ENCODE measurements around the gene PCCA. TPM values are rescaled to one million over a fixed set of nuclear protein-coding genes. Genes with fewer than 3 reads are reported as not detected.

The PCCA gene
- total and polyA plus RNA-seq, 2 donors (not counting 3 experiments of a cell fraction or from before 2014, with no cell fraction given): 5.7 to 20.2 TPM

DNA sequence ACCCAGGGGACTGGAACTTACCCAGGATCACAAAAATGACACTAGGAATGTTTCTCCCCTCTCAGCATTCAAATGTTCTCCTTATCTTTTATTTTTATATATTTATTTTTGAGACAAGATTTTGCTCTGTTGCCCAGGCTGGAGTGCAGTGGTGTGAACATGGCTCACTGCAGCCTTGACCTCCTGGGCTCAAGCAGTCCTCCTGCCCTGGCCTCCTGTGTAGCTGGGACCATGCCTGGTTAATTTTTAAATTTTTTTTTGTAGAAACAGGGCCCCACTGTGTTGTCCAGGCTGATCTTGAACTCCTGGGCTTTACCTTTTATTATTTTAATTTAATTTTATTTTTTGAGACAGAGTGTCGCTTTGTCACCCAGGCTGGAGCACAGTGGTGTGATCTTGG, 108.2 kb downstream of the PCCA start:
- dilution Hi-C loops (cut with MboI; ENCODE audit: extremely low pct_ligation_motif_present, low sequenced_read_pairs): no loop called here
- ChIA-PET CTCF (no interaction called here), POLR2A (no interaction called here)
- Histone ChIP-seq H3K4me1 (ENCODE audit: control insufficient read depth, extremely low read depth, insufficient read depth, low read length) (no peaks in the 10 kb centered on the region), H3K36me3 (ENCODE audit: control insufficient read depth in 2 of 2, extremely low read depth in 1 of 2, insufficient read depth in 2 of 2, low read length in 2 of 2) (no peaks in the 10 kb centered on the region), H3K4me2 (ENCODE audit: insufficient read depth, low read length) (no peak overlapping the region), H3K4me3 (replicated peaks in 1 of 3; ENCODE audit: insufficient read depth in 1 of 3, low read depth in 1 of 3, low read length in 3 of 3) (no peak overlapping the region), H2AFZ (ENCODE audit: low read depth, low read length) (no peak overlapping the region), H3K27me3 (ENCODE audit: control insufficient read depth in 2 of 2, insufficient read depth in 2 of 2, low read length in 2 of 2) (no peaks in the 10 kb centered on the region), H3K79me2 (ENCODE audit: control insufficient read depth, insufficient read depth, low read length) (no peaks in the 10 kb centered on the region), H3K27ac (ENCODE audit: insufficient read depth, low read depth, low read length) (no peak overlapping the region), H3K9me3 (replicated peaks; ENCODE audit: control insufficient read depth, insufficient read depth, low read length) (no peaks in the 10 kb centered on the region), H3K9ac (replicated peaks; ENCODE audit: extremely low read depth, insufficient read depth, low read length) (no peak overlapping the region), H3K9me1 (replicated peaks; ENCODE audit: control insufficient read depth, extremely low read depth, insufficient read depth, low read length) (no peaks in the 10 kb centered on the region), H4K20me1 (replicated peaks; ENCODE audit: control insufficient read depth, extremely low read depth, insufficient read depth, low read length) (no peaks in the 10 kb centered on the region)
- FAIRE-seq (no peak), DNase-seq (ENCODE audit: low read depth, low spot score) (no peak)
- TF ChIP-seq MYC (IDR thresholded peaks at IDR 0.05; ENCODE audit: low read depth, low read length) (no peak), FOS (IDR thresholded peaks at IDR 0.05; ENCODE audit: borderline replicate concordance, insufficient read depth, low read length) (no peak), POLR2AphosphoS5 (IDR thresholded peaks at IDR 0.05; ENCODE audit: insufficient read depth, low read depth, low read length) (no peak), JUN (IDR thresholded peaks at IDR 0.05; ENCODE audit: borderline replicate concordance, insufficient read depth, insufficient read length, low read depth) (no peak), EZH2 (IDR thresholded peaks at IDR 0.05; ENCODE audit: borderline replicate concordance, low read depth, low read length, severe bottlenecking) (no peak), GATA2 (IDR thresholded peaks at IDR 0.05; ENCODE audit: insufficient read depth, insufficient read length, low read depth, low read length) (no peak), POLR2A (IDR thresholded peaks at IDR 0.05; ENCODE audit: low read depth, low read length) (no peak)
- TF ChIP-seq, protein P1, sequence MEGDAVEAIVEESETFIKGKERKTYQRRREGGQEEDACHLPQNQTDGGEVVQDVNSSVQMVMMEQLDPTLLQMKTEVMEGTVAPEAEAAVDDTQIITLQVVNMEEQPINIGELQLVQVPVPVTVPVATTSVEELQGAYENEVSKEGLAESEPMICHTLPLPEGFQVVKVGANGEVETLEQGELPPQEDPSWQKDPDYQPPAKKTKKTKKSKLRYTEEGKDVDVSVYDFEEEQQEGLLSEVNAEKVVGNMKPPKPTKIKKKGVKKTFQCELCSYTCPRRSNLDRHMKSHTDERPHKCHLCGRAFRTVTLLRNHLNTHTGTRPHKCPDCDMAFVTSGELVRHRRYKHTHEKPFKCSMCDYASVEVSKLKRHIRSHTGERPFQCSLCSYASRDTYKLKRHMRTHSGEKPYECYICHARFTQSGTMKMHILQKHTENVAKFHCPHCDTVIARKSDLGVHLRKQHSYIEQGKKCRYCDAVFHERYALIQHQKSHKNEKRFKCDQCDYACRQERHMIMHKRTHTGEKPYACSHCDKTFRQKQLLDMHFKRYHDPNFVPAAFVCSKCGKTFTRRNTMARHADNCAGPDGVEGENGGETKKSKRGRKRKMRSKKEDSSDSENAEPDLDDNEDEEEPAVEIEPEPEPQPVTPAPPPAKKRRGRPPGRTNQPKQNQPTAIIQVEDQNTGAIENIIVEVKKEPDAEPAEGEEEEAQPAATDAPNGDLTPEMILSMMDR (IDR thresholded peaks at IDR 0.05; ENCODE audit: extremely low read depth in 1 of 2, insufficient read depth in 1 of 2, low read depth in 1 of 2, low read length in 2 of 2): no peak
- TF ChIP-seq, protein P2, sequence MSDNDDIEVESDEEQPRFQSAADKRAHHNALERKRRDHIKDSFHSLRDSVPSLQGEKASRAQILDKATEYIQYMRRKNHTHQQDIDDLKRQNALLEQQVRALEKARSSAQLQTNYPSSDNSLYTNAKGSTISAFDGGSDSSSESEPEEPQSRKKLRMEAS (IDR thresholded peaks at IDR 0.05; ENCODE audit: insufficient read depth, insufficient read length): no peak
- no TSS peak for BruUV-seq (replicated peaks)
- intact Hi-C loops (cut with micrococcal nuclease): no loop called here
